HFFc6 (cell line): ENCODE data around the gene RSAD1. TPM values are rescaled to one million over a fixed set of nuclear protein-coding genes. Genes with fewer than 3 reads are reported as not detected.

Source experiments
- DNase-seq: peaks from one replicate; pipeline ENCODE4 v3.0.0-alpha.2; 2018
- H3K27ac Mint-ChIP-seq: 2 replicates; pipeline ENCODE4 v1.8.0; 2020; ENCODE audit warnings: mild to moderate bottlenecking, mixed read lengths
- H3K27me3 Mint-ChIP-seq: 2 replicates; pipeline ENCODE4 v1.8.0; 2021; ENCODE audit warnings: mild to moderate bottlenecking, moderate library complexity, mixed read lengths; ENCODE audit not compliant: insufficient read depth
- H3K36me3 Mint-ChIP-seq: 2 replicates; pipeline ENCODE4 v1.8.0; 2021; ENCODE audit warnings: low read depth, mixed read lengths
- H3K4me1 Mint-ChIP-seq: 2 replicates; pipeline ENCODE4 v1.8.0; 2020; ENCODE audit warnings: low read depth, mixed read lengths
- H3K4me3 Mint-ChIP-seq: 2 replicates; pipeline ENCODE4 v1.8.0; 2020; ENCODE audit warnings: mild to moderate bottlenecking, moderate library complexity, mixed read lengths
- H3K9me3 Mint-ChIP-seq: 2 replicates; pipeline ENCODE4 v1.8.0; 2020; ENCODE audit warnings: mild to moderate bottlenecking, mixed read lengths
- CTCF ChIP-seq: fragments of 200-600 bp; sonication (generic); IDR thresholded peaks from 2 replicates; pipeline ENCODE4 v1.5.0; 2021; ENCODE audit warnings: antibody characterized with exemption, mild to moderate bottlenecking
- total RNA-seq, 6 experiments: library from RNA; stranded (reverse); fragmentation: NEBNext Ultra II Directional; extraction: Animal tissue kit (Norgen Biotek cat#: 25700); gene quantifications; 2 replicates in 1 of 6; 3 replicates in 5 of 6; pipeline ENCODE4 v1.2.3, GENCODE V29; 2021

RSAD1 gene
- total RNA-seq, 6 experiments from 2014 or later: 14.9 to 20.4 (median 17.5) TPM

GRCh38 chr17:50521514-50521913 lies 42.9 kb downstream of the RSAD1 start:
- DNase-seq: no peak
- peaks cover 35% of the 10 kb centered on the region for H3K27me3 Mint-ChIP-seq
- no peaks in the 10 kb centered on the region for H3K9me3 Mint-ChIP-seq
- no peaks in the 10 kb centered on the region for H3K36me3 Mint-ChIP-seq
- H3K4me1 Mint-ChIP-seq: 0 out of 2 replicates have a peak, but pooled peaks cover 5% of the 10 kb centered on the region
- no peak for TF ChIP-seq CTCF
- no peak overlapping the region for H3K4me3 Mint-ChIP-seq
- H3K27ac Mint-ChIP-seq: no peak overlapping the region

- H3K4me3 Mint-ChIP-seq: no peak overlapping the region
- H3K27me3 Mint-ChIP-seq: peaks cover 31% of the 10 kb centered on the region
- no peaks in the 10 kb centered on the region for H3K4me1 Mint-ChIP-seq
- H3K27ac Mint-ChIP-seq: no peak overlapping the region
- no peaks in the 10 kb centered on the region for H3K36me3 Mint-ChIP-seq
- H3K9me3 Mint-ChIP-seq: no peaks in the 10 kb centered on the region
- DNase-seq: no peak
- TF ChIP-seq CTCF: no peak
Observed at GRCh38 chr17:50522766-50523165, 44.1 kb downstream of the RSAD1 start.

GRCh38 chr17:50523208-50523607 lies 44.5 kb downstream of the RSAD1 start:
- no peak overlapping the region for H3K4me3 Mint-ChIP-seq
- no peaks in the 10 kb centered on the region for H3K9me3 Mint-ChIP-seq
- no peak for DNase-seq
- no peak for TF ChIP-seq CTCF
- H3K36me3 Mint-ChIP-seq: no peaks in the 10 kb centered on the region
- no peaks in the 10 kb centered on the region for H3K4me1 Mint-ChIP-seq
- H3K27me3 Mint-ChIP-seq: peaks cover 29% of the 10 kb centered on the region
- H3K27ac Mint-ChIP-seq: no peak overlapping the region

GRCh38 chr17:50524838-50525237 lies 46.2 kb downstream of the RSAD1 start:
- Mint-ChIP-seq H3K27me3 (peaks cover 26% of the 10 kb centered on the region), H3K4me1 (no peaks in the 10 kb centered on the region), H3K9me3 (no peaks in the 10 kb centered on the region), H3K4me3 (no peak overlapping the region), H3K27ac (no peak overlapping the region), H3K36me3 (no peaks in the 10 kb centered on the region)
- no peak for DNase-seq
- TF ChIP-seq CTCF: no peak

GRCh38 chr17:50527155-50527762 lies 48.6 kb downstream of the RSAD1 start:
- Mint-ChIP-seq H3K27ac (no peak overlapping the region), H3K4me1 (no peaks in the 10 kb centered on the region), H3K27me3 (peaks cover 31% of the 10 kb centered on the region), H3K4me3 (no peak overlapping the region), H3K9me3 (no peaks in the 10 kb centered on the region), H3K36me3 (no peaks in the 10 kb centered on the region)
- no peak for TF ChIP-seq CTCF
- no peak for DNase-seq
